Loucy (cell line): ENCODE results near the gene AGAP5.
"Not testable (repeated sequence)": the region's sequence is repeated elsewhere in the genome, so short reads cannot be mapped to it uniquely, and the experiment has no call there.

Experiments
- H2AFZ ChIP-seq: fragments of 200-600 bp; sonication (generic); 2 replicates; pipeline ENCODE4 v1.6.0; 2016; ENCODE audit warnings: antibody characterized with exemption, mild to moderate bottlenecking, low read length, moderate library complexity
- H3F3A ChIP-seq: fragments of 200-600 bp; 2 replicates; pipeline ENCODE4 v1.6.0; 2016; ENCODE audit warnings: antibody characterized with exemption, low read depth, mild to moderate bottlenecking
- H3K27me3 ChIP-seq: fragments of 200-600 bp; sonication (generic); 2 replicates; pipeline ENCODE4 v1.6.1; 2014; ENCODE audit warnings: low read length, mild to moderate bottlenecking; ENCODE audit not compliant: insufficient read depth, poor library complexity, severe bottlenecking
- H3K36me3 ChIP-seq: fragments of 200-600 bp; sonication (generic); 2 replicates; pipeline ENCODE4 v1.6.1; 2016; ENCODE audit warnings: low read length; ENCODE audit not compliant: insufficient read depth
- H3K4me1 ChIP-seq: fragments of 200-600 bp; sonication (generic); 2 replicates; pipeline ENCODE4 v1.5.1; 2014; ENCODE audit warnings: low read length, mild to moderate bottlenecking; ENCODE audit not compliant: insufficient read depth, poor library complexity, severe bottlenecking
- H3K4me2 ChIP-seq: fragments of 200-600 bp; sonication (generic); 2 replicates; pipeline ENCODE4 v1.6.0; 2014; ENCODE audit warnings: antibody characterized with exemption, low read length, low read depth, mild to moderate bottlenecking; ENCODE audit not compliant: poor library complexity, severe bottlenecking
- H3K4me3 ChIP-seq: fragments of 200-600 bp; sonication (generic); 2 replicates; pipeline ENCODE4 v1.5.1; 2014; ENCODE audit warnings: low read length, mild to moderate bottlenecking, mixed read lengths; ENCODE audit not compliant: poor library complexity, severe bottlenecking
- H3K79me2 ChIP-seq: fragments of 200-600 bp; sonication (generic); 2 replicates; pipeline ENCODE4 v1.6.1; 2014; ENCODE audit warnings: low read length; ENCODE audit not compliant: insufficient read depth
- H3K9ac ChIP-seq: fragments of 200-600 bp; sonication (generic); 2 replicates; pipeline ENCODE4 v1.6.0; 2014; ENCODE audit warnings: mild to moderate bottlenecking, low read depth, low read length, moderate library complexity; ENCODE audit not compliant: poor library complexity, severe bottlenecking
- H3K9me2 ChIP-seq: fragments of 200-600 bp; sonication (generic); replicated peaks from 2 replicates; pipeline ENCODE4 v1.6.1; 2016; ENCODE audit warnings: low read depth, low read length, mixed read lengths
- H3K9me3 ChIP-seq: fragments of 200-600 bp; sonication (generic); 2 replicates; pipeline ENCODE4 v1.6.1; 2014; ENCODE audit warnings: mild to moderate bottlenecking, antibody characterized with exemption, low read length, low read depth; ENCODE audit not compliant: insufficient read depth
- H4K20me1 ChIP-seq: fragments of 200-600 bp; sonication (generic); 2 replicates; pipeline ENCODE4 v1.6.0; 2014; ENCODE audit warnings: antibody characterized with exemption, low read length, mild to moderate bottlenecking; ENCODE audit not compliant: insufficient read depth, poor library complexity, severe bottlenecking

The AGAP5 gene

GRCh38 chr10:73714483-73714882 is 16.6 kb upstream of the AGAP5 start:
- H3K27me3 ChIP-seq, H3K9ac ChIP-seq, H2AFZ ChIP-seq, H3F3A ChIP-seq, H3K4me3 ChIP-seq, H3K79me2 ChIP-seq, H4K20me1 ChIP-seq, H3K9me3 ChIP-seq, H3K4me1 ChIP-seq, H3K9me2 ChIP-seq, H3K4me2 ChIP-seq: not testable (repeated sequence)
- peaks cover 39% of the 10 kb centered on the region; the same call in 1 of the 2 replicates for H3K36me3 ChIP-seq

- not testable (repeated sequence) for H3K9ac ChIP-seq, H3K4me2 ChIP-seq, H3K9me2 ChIP-seq
Observed at GRCh38 chr10:73713912-73714311, 16.0 kb upstream of the AGAP5 start.

GRCh38 chr10:73711683-73712082 is 13.8 kb upstream of the AGAP5 start:
- H2AFZ ChIP-seq, H3K9me2 ChIP-seq, H3K27me3 ChIP-seq, H3K9ac ChIP-seq, H4K20me1 ChIP-seq, H3K79me2 ChIP-seq, H3F3A ChIP-seq, H3K4me3 ChIP-seq, H3K9me3 ChIP-seq, H3K4me1 ChIP-seq, H3K4me2 ChIP-seq: not testable (repeated sequence)
- peaks cover 12% of the 10 kb centered on the region; the same call in 1 of the 2 replicates for H3K36me3 ChIP-seq

More at GRCh38 chr10:73713912-73714311, 16.0 kb upstream of the AGAP5 start:
- H3K4me3 ChIP-seq, H3K4me1 ChIP-seq, H3K9me3 ChIP-seq, H4K20me1 ChIP-seq, H2AFZ ChIP-seq, H3K79me2 ChIP-seq, H3F3A ChIP-seq, H3K27me3 ChIP-seq: not testable (repeated sequence)
- H3K36me3 ChIP-seq, result peaks cover 34% of the 10 kb centered on the region; the same call in 1 of the 2 replicates

- not testable (repeated sequence) for H3K9ac ChIP-seq, H3K9me2 ChIP-seq, H3K4me3 ChIP-seq, H4K20me1 ChIP-seq, H3K9me3 ChIP-seq, H3K4me2 ChIP-seq, H3K27me3 ChIP-seq, H3F3A ChIP-seq, H3K79me2 ChIP-seq, H3K36me3 ChIP-seq, H2AFZ ChIP-seq, H3K4me1 ChIP-seq
Observed at GRCh38 chr10:73708122-73708521, 10.2 kb upstream of the AGAP5 start.

- not testable (repeated sequence) for H3K4me3 ChIP-seq, H3K9me3 ChIP-seq, H2AFZ ChIP-seq, H3K79me2 ChIP-seq, H3F3A ChIP-seq, H3K4me2 ChIP-seq, H3K27me3 ChIP-seq, H3K9ac ChIP-seq, H3K36me3 ChIP-seq, H3K9me2 ChIP-seq, H4K20me1 ChIP-seq, H3K4me1 ChIP-seq
Observed at GRCh38 chr10:73707628-73708027, 9.7 kb upstream of the AGAP5 start.

- H3F3A ChIP-seq, H3K4me1 ChIP-seq, H3K27me3 ChIP-seq, H3K4me3 ChIP-seq, H3K9me2 ChIP-seq, H3K79me2 ChIP-seq, H3K36me3 ChIP-seq, H3K9ac ChIP-seq, H3K4me2 ChIP-seq, H3K9me3 ChIP-seq, H2AFZ ChIP-seq, H4K20me1 ChIP-seq: not testable (repeated sequence)
Observed at GRCh38 chr10:73706488-73706887, 8.6 kb upstream of the AGAP5 start.

- not testable (repeated sequence) for H3F3A ChIP-seq, H3K79me2 ChIP-seq, H3K9me2 ChIP-seq, H3K9me3 ChIP-seq, H3K27me3 ChIP-seq, H3K36me3 ChIP-seq, H3K9ac ChIP-seq, H3K4me1 ChIP-seq, H2AFZ ChIP-seq, H4K20me1 ChIP-seq, H3K4me2 ChIP-seq, H3K4me3 ChIP-seq
Observed at GRCh38 chr10:73705506-73706072, 7.7 kb upstream of the AGAP5 start.
